ENCODE measurements around the gene RPTOR. TPM values are rescaled to one million over a fixed set of nuclear protein-coding genes. Genes with fewer than 3 reads are reported as not detected.

RPTOR gene
- total RNA-seq, 1 experiment from 2014 or later, result 25.1 TPM

DNA sequence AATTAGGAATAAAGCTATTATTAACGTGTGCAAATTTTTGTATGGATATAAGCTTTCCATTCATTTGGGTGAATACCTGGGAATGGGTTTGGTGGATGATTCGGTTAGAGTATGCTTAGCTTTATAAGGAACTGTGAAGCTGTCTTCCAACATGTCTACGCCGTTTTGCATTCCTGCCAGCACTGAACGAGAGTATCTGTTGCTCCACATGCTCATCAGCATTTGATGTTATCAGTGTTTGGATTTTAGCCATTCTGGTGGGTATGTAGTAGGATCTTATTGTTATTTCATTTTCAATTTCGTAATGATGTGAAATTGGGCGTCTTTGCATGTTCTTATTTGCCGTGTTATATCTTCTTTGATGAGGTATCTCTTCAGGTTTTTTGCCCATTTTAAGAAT lies 168.0 kb downstream of the RPTOR start:
- Histone ChIP-seq H2BK20ac (ENCODE audit: low read depth, low read length, poor library complexity, severe bottlenecking) (no peak overlapping the region), H3K79me2 (ENCODE audit: insufficient read depth, low read length) (no peaks in the 10 kb centered on the region; the same call in 1 of the 2 replicates), H2BK12ac (ENCODE audit: insufficient read length, low read depth, low read length) (no peak overlapping the region), H3K23me2 (ENCODE audit: insufficient read length, low read depth, low read length, poor library complexity, severe bottlenecking) (no peaks in the 10 kb centered on the region), H3K9me3 (ENCODE audit: control insufficient read depth, low read depth, low read length) (no peaks in the 10 kb centered on the region), H3K27ac (ENCODE audit: insufficient read length, low read depth, low read length) (no peak overlapping the region), H4K91ac (ENCODE audit: insufficient read length, low read depth, low read length) (no peak overlapping the region), H3K56ac (ENCODE audit: insufficient read length, low read depth, low read length) (no peak overlapping the region), H4K8ac (replicated peaks; ENCODE audit: insufficient read length, low read depth, low read length) (no peak overlapping the region), H2BK5ac (ENCODE audit: insufficient read length, low read length) (no peak overlapping the region), H2BK120ac (ENCODE audit: low read depth, low read length, poor library complexity, severe bottlenecking) (no peak overlapping the region), H3K14ac (ENCODE audit: insufficient read depth, low read length) (no peak overlapping the region), H2AK5ac (ENCODE audit: insufficient read length, low read length) (no peak overlapping the region), H3K9ac (ENCODE audit: extremely low read depth, insufficient read length, low read length) (no peak overlapping the region), H3K27me3 (ENCODE audit: insufficient read depth, low read length) (no peaks in the 10 kb centered on the region), H3K4me1 (ENCODE audit: insufficient read depth, low read length) (no peaks in the 10 kb centered on the region; the same call in 1 of the 2 replicates), H3T11ph (ENCODE audit: low read length) (no peak overlapping the region), H3K4ac (ENCODE audit: low read depth, low read length) (no peak overlapping the region), H3K23ac (ENCODE audit: insufficient read length, low read depth, low read length) (no peak overlapping the region), H3K4me2 (ENCODE audit: insufficient read depth, insufficient read length, low read length) (no peak overlapping the region), H2AFZ (ENCODE audit: low read length) (no peak overlapping the region), H2BK15ac (ENCODE audit: low read depth, low read length) (no peak overlapping the region), H3K18ac (ENCODE audit: insufficient read length, low read depth, low read length) (no peak overlapping the region), H4K20me1 (ENCODE audit: control insufficient read depth, insufficient read depth, insufficient read length) (no peaks in the 10 kb centered on the region), H3K79me1 (ENCODE audit: insufficient read depth, low read depth, low read length, poor library complexity, severe bottlenecking) (no peaks in the 10 kb centered on the region), H4K5ac (ENCODE audit: insufficient read length, low read depth, low read length) (no peak overlapping the region)
- Mint-ChIP-seq H3K27ac (0 out of 7 replicates have a peak overlapping the region, but pooled peaks of 1 of the 3 experiments have one; percentile 6), H3K9me3 (no peaks in the 10 kb centered on the region), H3K36me3 (ENCODE audit: insufficient read depth in 1 of 3, low read depth in 3 of 3) (peaks cover 0 to 8% (median 3%) of the 10 kb centered on the region in 3 experiments; a peak in 3 of 7 replicates), H3K27me3 (ENCODE audit: low read depth) (no peaks in the 10 kb centered on the region; the same call in 1 of the 2 replicates), H3K4me1 (peaks cover 30 to 31% of the 10 kb centered on the region in 2 experiments), H3K4me3 (no peak overlapping the region)
- TF ChIP-seq, protein P1, sequence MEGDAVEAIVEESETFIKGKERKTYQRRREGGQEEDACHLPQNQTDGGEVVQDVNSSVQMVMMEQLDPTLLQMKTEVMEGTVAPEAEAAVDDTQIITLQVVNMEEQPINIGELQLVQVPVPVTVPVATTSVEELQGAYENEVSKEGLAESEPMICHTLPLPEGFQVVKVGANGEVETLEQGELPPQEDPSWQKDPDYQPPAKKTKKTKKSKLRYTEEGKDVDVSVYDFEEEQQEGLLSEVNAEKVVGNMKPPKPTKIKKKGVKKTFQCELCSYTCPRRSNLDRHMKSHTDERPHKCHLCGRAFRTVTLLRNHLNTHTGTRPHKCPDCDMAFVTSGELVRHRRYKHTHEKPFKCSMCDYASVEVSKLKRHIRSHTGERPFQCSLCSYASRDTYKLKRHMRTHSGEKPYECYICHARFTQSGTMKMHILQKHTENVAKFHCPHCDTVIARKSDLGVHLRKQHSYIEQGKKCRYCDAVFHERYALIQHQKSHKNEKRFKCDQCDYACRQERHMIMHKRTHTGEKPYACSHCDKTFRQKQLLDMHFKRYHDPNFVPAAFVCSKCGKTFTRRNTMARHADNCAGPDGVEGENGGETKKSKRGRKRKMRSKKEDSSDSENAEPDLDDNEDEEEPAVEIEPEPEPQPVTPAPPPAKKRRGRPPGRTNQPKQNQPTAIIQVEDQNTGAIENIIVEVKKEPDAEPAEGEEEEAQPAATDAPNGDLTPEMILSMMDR (conservative IDR thresholded peaks at IDR 0.05), result no peak
- no CpG with 5 or more reads among the region's 8 CpGs for WGBS (ENCODE audit: extremely low coverage, insufficient read length, low lambda C conversion rate)
- DNase-seq, result no peak

Measured in H9 (cell line).